Amniotic stem cell (primary cell): ENCODE data around the gene RGS10.
"Not testable (repeated sequence)": the region's sequence is repeated elsewhere in the genome, so short reads cannot be mapped to it uniquely, and the experiment has no call there.

Experiments used
- DNase-seq: peaks from one replicate; lab custom pipeline; 2025; lab: John Stamatoyannopoulos, UW

The RGS10 gene

DNA sequence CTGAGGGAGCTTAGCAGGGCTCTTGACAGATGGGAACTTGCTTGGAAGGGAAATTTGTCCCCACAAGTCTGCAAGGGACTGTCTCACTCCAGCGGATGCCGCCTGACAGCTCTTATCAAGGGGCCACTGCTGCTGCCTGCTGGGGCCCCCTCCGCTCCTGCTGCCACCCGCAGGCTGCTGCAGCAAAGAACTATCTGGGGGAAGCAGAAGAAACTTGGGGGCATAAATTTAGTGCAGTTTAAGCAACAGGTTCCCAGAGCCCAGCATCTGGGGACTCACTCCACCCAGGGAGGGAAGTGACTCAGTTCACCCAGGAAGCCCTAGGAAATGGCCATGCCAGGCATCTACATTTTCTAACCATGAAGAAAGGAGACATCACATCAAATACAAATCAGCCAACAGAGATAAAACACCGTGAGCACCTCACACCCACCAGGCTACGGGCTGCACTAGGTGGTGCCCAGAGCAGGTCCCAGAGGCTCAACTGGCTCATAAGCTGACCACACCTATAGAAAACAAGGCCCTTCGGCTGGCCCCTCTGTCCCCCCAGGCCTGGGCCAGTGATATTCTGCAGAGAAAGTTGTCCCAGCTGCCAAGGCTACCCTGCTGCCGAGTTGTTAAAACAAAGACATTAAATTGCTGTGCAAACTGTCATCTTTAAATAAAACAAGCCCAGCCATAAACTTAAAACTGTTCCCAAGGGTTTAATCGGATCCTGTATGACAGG lies 3.7 kb downstream of the RGS10 start:
- no peak for DNase-seq

DNA sequence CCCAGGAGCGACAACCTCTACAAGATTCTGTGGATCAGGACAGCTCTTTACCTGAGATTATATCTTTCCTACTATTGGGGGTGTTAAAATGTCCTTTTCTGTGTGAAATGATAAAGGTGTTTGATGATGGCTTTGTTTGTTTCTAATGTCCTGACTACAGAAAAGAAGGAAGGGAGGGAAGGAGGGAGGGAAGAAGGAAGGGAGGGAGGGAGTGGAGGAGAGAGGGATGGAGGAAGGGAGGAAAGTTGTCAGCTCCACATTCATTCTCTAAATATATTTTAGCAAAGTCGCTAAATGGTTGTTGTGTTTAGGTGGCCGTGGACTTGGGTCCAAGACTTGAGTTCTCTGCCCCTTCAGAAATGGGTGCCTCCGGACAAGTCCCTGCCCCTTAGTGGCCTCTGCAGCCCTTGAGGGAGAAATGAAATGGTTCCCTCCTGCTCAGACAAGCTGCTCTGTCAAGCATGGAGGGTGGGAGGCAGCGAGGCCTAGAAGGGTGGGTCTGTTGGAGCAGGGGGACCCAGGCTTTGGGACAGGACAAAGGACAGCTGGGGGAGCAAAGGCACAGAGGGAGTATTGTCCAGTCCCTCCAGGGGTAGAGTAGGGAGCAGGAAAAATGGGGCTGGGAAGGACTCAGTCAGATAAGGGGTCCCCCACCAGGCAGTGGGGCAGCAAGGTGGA lies 4.4 kb downstream of the RGS10 start:
- no peak for DNase-seq

DNA sequence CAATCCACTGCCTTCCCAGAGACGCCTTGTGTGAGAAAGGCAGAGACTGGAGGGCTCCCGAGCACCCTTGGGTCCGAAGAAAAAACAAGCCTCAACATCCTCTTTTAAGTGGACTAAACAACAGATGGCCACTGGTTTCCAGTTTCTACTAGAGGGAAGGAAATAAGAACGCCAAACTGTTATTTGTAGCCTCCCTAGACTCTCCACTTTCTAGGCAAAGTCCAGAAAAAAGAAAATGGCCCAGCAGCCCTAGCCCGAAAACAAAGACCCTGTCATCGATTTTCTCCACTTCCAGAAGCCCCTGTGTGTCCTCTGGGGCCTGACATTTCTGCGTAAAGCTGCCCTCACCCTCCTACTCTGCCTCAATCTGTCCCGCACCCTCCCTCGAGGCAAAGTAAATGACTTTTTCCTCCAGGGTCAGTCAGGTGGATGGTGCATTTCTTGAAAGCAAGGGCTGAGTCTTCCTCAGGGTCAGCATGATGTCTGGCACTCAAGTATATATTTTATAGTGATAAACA lies 6.0 kb downstream of the RGS10 start:
- DNase-seq, result no peak

DNA sequence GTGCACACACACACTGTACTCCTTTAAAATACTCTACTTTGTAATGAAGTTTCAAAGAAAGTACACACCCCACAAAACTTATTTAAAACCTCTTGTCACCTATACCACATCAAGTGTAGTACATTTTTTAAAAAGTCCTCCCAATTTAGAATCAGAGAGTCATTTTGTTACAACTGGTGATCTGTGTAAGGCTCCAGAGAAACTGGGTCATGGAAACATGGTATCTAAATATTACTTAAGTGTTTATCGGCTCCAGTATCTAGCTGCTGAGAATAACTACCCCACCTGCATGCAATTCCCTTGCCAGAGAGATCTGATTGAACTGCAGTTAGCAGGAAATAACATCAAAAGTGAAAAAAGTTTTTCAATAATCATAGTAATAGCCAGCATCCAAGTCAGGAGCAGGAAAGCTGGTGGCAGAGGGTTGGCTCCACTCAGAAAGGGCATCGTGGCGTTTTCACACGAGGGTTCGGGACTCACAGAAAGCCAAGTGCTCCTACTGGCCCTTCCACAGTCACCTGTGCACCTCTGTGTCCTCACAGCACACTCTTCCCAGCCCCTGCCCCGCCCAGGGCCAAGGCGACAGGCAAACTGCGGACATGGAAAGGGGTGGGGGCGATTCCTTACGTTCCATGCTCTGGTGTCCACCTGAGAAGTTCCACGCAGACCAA lies 6.5 kb downstream of the RGS10 start:
- no peak for DNase-seq

DNA sequence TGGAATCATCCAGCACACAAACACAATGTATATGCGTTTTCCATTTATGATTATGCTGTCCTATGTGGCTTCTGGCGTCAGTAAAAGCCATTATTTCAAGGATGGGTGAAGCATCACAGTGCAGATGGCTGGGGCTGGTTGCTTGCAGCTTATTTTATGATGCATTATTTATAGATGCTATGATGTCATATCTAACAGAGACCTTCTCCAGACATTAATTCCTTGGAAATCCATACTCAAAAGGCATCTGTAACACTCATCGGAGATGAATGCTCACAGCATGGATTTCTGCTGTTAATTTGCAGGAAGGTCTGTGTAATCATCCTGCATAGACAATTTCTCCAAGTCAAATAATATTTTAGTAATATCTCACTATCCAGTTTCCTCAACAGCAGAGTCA lies 7.2 kb downstream of the RGS10 start:
- no peak for DNase-seq

DNA sequence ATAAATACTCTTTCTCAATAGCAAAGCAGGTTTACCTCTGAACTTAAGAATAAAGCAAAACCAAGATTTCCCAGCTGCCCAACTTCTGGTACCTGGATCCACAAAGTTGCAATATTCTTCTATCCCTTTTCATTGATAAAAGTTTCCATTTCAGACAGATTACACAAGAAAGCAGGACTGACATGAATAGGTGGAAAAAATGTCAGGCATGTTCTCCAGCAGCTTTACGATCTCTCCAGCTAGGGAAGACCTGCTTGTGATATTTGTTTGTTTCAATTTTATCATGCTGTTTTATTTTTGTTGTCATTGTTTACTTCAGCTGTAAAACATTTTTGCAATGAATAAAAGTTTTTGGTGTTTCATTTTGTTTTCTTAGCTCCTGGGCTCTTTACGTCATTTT lies 9.0 kb downstream of the RGS10 start:
- no peak for DNase-seq

DNA sequence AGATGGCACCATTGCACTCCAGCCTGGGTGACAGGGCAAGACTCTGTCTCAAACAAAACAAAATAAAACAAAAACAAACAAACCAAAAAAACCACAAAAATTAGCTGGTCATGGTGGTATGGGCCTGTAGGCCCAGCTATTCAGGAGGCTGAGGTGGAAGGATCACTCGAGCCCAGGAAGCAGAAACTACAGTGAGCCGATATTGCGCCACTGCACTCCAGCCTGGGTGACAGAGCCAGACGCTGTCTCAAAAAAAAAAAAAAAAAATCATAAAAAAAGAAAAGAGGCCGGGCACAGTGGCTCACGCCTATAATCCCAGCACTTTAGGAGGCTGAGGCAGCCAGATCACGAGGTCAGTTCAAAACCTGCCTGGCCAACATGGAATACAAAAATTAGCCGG lies 9.7 kb downstream of the RGS10 start:
- not testable (repeated sequence) for DNase-seq

DNA sequence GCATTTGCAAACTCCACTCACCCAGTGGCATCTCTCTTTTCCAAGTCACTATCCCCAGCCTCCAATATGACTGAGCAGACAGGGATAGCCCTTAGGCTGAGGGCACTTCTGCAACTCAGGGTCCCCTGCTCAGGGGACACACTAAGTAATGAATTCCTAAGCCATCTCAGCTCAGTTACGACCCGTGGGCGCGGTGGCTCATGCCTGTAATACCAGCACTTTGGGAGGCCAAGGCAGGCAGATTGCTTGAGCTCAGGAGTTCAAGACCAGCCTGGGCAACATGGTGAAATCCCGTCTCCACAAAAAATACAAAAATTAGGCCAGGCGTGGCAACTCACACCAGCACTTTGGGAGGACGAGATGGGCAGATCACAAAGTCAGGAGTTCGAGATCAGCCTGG lies 10.3 kb downstream of the RGS10 start:
- not testable (repeated sequence) for DNase-seq

DNA sequence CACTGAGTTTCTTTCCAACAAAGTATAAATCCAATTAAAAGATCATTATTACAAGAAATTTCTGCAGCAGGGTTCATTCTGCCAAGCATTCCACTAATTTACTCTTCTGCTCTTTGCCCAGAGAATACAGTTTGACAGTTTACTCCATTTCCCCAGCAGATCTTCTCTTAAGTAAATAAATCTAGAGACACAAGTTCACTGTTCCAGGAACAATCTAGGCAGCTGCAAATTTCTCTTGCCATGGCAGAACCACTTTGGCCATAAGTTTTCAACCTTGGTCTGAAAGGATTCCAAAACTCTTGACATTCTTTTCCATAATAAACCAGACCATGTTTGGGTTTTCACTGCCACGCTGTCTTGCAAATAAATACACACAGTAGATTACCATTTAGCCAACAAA lies 11.5 kb downstream of the RGS10 start:
- DNase-seq, result no peak

DNA sequence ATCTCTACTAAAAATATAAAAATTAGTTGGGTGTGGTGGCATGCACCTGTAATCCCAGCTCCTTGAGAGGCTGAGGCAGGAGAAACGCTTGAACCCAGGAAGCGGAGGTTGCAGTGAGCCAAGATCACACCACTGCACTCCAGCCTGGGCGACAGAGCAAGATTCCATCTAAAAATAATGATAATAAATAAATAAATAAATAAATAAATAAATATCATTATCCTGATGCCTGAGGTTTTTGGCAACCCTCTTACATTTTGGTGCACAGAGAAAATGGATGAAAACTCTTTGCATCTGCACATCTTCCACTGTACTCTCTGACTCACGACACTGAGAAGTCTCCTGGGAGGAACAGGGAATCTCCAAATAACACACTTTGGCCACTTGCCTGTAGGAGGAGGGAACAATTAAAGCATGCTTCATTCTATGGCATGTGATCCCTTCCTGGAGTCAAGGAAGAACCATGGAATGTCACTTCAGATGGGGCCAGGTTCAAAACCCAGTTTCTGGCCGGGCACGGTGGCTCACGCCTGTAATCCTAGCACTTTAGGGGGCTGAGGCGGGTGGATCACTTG lies 13.8 kb downstream of the RGS10 start:
- DNase-seq, result peak; percentile 33

DNA sequence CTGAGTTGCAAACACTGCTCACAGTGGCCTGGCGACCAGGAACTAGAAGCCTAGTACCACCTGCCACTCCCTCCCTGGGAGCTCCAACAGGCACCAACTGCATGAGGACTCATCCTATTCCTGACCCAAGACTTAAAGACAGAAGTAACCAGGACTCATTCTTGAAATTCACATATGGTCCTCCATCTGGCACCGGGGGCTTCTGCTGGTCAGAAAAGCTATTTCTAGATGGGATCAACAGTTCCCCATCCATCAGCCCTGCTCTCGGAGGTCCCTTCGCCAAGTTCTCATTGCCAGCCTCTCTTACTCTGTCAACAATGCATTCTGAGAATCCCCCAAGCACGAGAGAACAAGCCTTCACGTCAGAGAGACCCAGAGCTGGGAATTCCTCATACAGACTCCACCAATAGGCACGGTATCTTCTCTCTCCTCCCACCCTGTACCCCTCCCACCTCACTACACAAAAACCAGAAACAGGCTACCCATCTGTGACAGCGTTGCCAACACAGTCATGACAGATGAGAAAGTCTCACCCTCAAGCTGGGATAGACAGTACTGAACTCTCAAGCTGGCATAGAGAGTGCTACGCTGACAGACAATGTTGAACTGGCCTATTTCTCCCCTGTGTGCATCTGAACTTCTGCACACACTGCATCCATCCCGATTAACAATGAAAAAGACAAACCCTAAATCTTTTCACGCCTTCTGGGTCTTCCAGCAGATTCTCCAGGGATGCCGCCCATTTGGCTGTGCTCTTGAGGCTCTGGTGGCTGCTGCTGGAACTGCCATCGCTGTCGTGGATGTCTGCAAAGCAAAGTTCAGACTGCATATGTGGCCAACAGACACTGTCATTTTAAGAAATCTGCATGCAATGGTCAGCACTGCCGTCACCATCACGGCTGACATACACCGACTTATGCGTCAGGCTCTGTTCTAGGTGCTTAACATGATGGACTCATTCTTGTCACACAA lies 15.6 kb downstream of the RGS10 start:
- no peak for DNase-seq

DNA sequence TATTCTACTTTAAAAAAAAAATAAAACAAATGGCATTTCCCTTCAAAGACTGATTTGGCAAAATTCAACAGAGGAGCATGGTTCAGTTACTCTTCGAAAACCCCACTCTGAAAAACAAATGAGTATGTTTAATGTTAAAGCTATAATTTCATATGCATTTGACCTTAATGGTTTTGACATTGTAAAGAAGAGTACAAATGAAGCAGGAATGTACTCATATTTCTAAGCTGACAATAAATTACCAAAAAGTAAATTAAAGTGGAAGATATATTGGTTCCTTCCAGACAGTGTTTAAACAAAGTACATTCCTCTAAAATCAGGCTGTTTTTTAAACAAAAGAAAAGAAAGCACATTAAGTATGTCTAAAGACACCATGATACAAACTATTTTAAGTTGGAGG lies 16.4 kb downstream of the RGS10 start:
- DNase-seq, result no peak

DNA sequence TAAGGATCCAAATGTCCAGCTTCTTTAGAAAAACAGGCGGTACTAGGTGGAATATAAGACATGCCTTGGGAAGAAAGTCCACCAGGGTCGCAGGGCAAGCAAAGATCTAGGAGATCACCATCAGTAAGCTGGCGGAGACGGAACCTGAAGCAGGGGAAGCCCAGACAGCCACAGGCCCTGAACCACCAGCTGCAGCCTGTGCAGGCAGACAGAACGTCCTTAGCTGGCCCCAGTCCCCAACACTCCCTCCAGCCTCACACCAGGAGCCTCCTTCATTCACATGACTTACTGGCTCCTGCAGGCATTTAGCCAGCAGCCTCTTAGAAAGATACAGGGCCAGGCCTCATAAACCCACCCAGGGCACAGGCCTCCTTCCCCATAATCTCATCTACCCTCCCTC lies 17.4 kb downstream of the RGS10 start:
- no peak for DNase-seq

DNA sequence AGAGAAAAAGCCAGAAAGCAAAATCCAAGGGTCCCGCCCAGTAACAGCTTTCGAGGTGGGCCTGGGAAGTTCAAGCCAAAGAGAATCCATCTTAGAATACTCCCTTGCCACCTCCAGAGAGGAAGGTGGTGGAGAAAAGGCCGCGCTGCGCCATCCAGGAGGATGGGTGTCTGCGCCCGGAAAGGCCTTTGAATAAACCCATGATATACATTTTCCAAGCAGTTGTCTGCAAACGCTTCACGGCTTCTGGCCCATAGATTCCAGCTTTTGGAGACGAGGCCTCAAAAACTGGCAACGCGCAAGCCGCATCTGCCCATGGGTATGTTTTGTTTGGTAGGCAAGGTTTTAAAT lies 17.8 kb downstream of the RGS10 start:
- no peak for DNase-seq

DNA sequence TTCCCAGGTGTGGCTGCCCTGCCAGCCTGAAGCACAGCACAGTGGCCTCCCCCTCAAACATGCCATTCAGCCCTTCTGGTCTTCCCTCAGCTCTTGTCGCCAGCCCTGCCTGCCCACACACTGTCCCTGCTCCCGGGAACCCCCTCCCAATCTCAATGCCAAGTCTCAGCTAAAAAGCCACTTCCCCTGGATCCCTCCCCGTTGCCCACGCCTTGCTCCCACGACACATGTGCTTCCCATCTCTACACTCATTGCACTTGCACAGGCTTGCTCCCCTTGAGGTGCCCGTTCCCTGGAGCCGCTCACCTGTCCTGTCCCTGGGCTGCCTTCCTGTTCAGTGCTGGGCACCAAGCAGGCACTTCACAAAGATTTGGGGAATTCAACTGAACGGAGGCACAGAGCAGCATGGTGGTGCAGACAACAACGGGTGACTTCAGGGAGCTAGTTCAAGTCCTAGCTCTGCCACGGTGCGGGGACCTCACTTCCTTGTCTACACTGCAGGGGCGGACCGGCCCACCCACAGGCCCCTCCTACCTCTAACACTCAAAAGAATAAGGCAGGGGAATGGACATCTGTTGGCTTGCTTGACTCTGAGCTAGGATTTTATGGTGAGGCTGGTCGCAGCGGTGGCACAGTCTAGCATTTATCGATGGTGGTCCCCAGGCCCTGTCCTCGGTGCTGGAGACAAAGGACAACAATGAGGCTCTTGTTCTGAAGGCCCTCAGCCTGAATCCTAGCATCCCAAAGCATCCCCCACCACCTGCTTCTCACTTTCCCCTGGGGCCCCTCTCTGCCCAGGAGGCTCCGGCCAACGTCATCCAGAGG lies 18.4 kb downstream of the RGS10 start:
- no peak for DNase-seq

DNA sequence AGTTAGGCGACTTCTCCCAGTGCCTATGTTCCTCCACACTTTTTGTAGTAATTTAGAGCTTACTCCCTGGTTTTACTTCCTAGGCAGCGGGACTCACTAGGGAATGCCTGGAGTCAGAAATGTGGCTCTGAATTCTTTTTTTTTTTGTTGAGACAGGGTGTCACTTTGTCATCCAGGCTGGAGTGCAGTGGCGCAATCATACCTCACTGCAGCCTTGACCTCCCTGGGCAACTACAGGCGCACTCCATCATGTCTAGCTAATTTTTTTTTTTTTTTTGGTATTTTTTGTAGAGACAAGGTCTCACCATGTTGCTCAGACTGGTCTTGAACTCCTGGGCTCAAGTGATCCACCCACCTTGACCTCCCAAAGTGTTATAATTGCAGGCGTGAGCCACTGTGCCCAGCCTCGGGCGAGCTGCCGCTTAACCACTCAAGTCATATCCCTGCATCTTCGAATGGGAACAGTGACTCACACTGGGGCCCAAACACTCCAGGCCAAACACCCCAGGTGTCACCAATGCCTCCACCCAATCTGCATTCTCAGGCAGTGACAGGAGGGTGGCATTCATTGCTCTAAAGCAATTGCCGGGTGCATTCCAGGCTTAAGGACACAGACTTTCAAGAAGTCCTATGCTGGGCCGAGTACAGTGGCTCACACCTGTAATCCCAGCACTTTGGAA lies 19.6 kb downstream of the RGS10 start:
- no peak for DNase-seq

DNA sequence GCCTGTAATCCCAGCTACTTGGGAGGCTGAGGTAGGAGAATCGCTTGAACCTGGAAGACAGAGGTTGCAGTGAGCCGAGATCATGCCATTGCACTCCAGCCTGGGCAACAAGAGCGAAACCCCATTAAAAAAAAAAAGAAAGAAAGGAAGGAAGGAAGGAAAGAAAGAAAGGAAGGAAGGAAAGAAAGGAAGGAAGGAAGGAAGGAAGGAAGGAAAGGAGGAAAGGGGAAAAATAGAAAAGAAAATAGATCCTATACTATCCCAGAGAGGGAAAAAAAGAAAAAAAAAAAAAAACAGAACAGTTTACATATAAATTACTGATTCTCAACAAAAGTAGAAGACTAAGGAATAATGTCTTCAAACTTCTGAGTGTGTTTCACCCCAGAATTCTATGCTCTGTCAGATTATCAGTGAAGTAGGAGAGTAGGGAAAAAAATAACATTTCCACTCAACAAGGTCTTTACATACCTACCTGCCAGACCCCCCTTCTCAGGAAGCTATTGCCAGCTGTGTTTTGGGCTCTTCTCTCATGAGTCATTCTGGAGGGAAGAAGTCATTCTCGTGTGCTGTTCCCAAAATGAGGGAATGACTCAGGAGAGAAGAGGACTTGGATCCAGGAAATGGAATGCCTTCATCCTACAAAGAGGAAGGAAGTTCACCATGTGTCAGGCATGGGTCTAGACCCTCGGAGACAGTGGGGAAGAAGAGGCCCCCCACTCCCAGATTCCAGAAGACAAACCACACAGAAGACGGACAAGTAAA lies 20.9 kb downstream of the RGS10 start:
- peak; percentile 37 for DNase-seq

DNA sequence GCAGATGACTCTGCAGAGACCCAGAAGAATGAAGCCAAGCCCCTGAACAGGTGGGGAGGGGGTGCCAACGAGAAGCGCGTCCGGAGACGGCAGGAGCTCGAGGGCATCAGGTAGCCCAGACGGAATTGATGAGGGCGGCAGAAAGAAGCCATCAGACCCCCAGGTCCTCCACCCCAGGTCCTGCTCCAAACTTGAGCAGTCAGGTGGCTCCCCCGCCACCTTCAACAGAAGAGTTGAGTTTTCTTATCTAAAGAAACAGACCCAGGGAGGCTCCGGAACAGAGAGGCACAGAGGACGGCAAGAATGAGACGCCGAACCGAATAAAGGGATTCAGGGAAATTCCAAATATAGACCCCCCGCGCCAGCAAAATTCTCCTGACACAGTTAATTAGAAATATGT lies 22.2 kb downstream of the RGS10 start:
- no peak for DNase-seq

DNA sequence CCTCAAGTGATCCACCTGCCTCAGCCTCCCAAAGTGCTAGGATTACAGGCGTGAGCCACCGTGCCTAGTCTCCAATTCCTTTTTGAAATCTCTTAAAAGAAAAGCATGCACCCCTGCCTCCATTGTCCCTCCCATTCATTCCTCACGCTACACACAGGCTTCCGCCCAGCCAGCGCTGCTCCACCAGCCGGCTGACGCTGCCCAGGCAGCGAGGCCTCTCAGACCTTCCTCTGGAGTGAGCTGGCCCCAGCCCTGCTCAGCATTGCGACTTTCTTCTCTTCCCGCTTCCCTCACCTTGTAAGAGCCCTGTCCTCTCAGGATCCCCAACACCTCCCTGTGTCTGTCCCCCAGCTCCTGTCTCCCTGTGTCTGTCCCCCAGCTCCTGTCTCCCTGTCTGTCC lies 23.6 kb downstream of the RGS10 start:
- DNase-seq, result no peak
